HCT116 (cell line): ENCODE results near the gene DGKG. TPM values are rescaled to one million over a fixed set of nuclear protein-coding genes. Genes with fewer than 3 reads are reported as not detected.

ENCODE experiments used
- ATAC-seq: fragments of 200-7000 bp; cut with Tn5 transposase; 2 replicates; pipeline ENCODE4 v1.9.1; 2020; ENCODE audit warnings: mild to moderate bottlenecking, moderate library complexity
- BruUV-seq: library from RNA; stranded (reverse); fragments of 400-500 nt; replicated peaks from 2 replicates; lab custom pipeline; 2021; lab: Mats Ljungman, UMichigan
- CTCF ChIA-PET: fragments of 300-600 bp; sonication (Branson Sonifier 250); formaldehyde crosslinking; loops from one replicate; lab custom pipeline; 2021; ENCODE audit warnings: antibody characterized with exemption; lab: Charles Lee
- POLR2A ChIA-PET: fragments of 300-600, 350-600 bp; sonication (Branson Sonifier 250); formaldehyde crosslinking; loops from one replicate; lab custom pipeline; 2021; ENCODE audit warnings: antibody characterized with exemption; lab: Charles Lee
- RAD21 ChIA-PET, 2 experiments: fragments of 300-600 bp; sonication (Branson Sonifier 250); formaldehyde crosslinking; loops; one replicate each; lab custom pipeline; 2023; ENCODE audit warnings: low total read pairs in 2 of 2; ENCODE audit not compliant: uncharacterized antibody in 2 of 2, unreplicated experiment in 2 of 2, low non-redundant PET in 1 of 2; lab: Charles Lee
- DNase-seq: peaks from one replicate; pipeline ENCODE4 v3.0.0-alpha.2; 2010; ENCODE audit warnings: low read depth, low spot score
- H2AFZ ChIP-seq: fragments of 200-600 bp; shearing (Covaris generic), sonication (generic); 2 replicates; pipeline ENCODE4 v1.6.1; 2017; ENCODE audit warnings: low read depth, mixed run types, mixed read lengths, antibody characterized with exemption, low read length; ENCODE audit not compliant: poor library complexity, severe bottlenecking
- H3K27ac ChIP-seq: 2 replicates; pipeline ENCODE4 v1.5.1; 2012; ENCODE audit warnings: low read depth, low read length
- H3K27me3 ChIP-seq: fragments of 200-600 bp; sonication (generic); 2 replicates; pipeline ENCODE4 v1.6.1; 2016; ENCODE audit warnings: mixed run types, low read length, mixed read lengths; ENCODE audit not compliant: insufficient read depth
- H3K36me3 ChIP-seq, 2 experiments: fragments of 200-500 bp in 1 of 2; fragments of 200-600 bp in 1 of 2; sonication (Bioruptor generic) in 1 of 2; sonication (generic) in 1 of 2; 2 replicates each; pipeline versions ENCODE4 v1.5.1 to v1.6.1; 2014 to 2016; ENCODE audit warnings: low read length in 2 of 2, inconsistent platforms in 1 of 2, mixed read lengths in 1 of 2, mixed run types in 1 of 2; ENCODE audit not compliant: insufficient read depth in 2 of 2, control insufficient read depth in 1 of 2
- H3K4me1 ChIP-seq, 2 experiments: fragments of 200-600 bp in 1 of 2; sonication (generic) in 1 of 2; 2 replicates each; pipeline versions ENCODE4 v1.5.1 to v1.6.1; 2012 to 2017; ENCODE audit warnings: low read length in 2 of 2, inconsistent platforms in 1 of 2, mild to moderate bottlenecking in 1 of 2, mixed read lengths in 1 of 2, mixed run types in 1 of 2, moderate library complexity in 1 of 2; ENCODE audit not compliant: insufficient read depth in 2 of 2, control insufficient read depth in 1 of 2
- H3K4me2 ChIP-seq: fragments of 200-600 bp; sonication (generic); 2 replicates; pipeline ENCODE4 v1.6.1; 2017; ENCODE audit warnings: mixed run types, low read length, mixed read lengths
- H3K4me3 ChIP-seq, 2 experiments: fragments of 200-600 bp in 1 of 2; sonication (generic) in 1 of 2; replicated peaks in 1 of 2; 2 replicates each; pipeline ENCODE4 v1.5.1; 2011 to 2016; ENCODE audit warnings: low read length in 2 of 2, control low read depth in 1 of 2, low read depth in 1 of 2, mild to moderate bottlenecking in 1 of 2, mixed read lengths in 1 of 2, mixed run types in 1 of 2
- H3K79me2 ChIP-seq: fragments of 200-600 bp; sonication (generic); 2 replicates; pipeline ENCODE4 v1.6.1; 2017; ENCODE audit warnings: mild to moderate bottlenecking, mixed run types, low read length, moderate library complexity, mixed read lengths; ENCODE audit not compliant: insufficient read depth
- H3K9ac ChIP-seq: fragments of 200-600 bp; sonication (generic); 2 replicates; pipeline ENCODE4 v1.6.1; 2016; ENCODE audit warnings: low read length, mixed read lengths
- H3K9me2 ChIP-seq: fragments of 200-600 bp; sonication (generic), shearing (Covaris generic); 2 replicates; pipeline ENCODE4 v1.6.1; 2017; ENCODE audit warnings: mixed run types, mild to moderate bottlenecking, moderate library complexity; ENCODE audit not compliant: insufficient read depth
- H3K9me3 ChIP-seq, 2 experiments: fragments of 200-500 bp in 1 of 2; fragments of 200-600 bp in 1 of 2; sonication (Bioruptor generic) in 1 of 2; sonication (generic) in 1 of 2; 2 replicates each; pipeline ENCODE4 v1.6.1; 2014 to 2017; ENCODE audit warnings: low read length in 2 of 2, mixed read lengths in 2 of 2, inconsistent platforms in 1 of 2, low read depth in 1 of 2, mild to moderate bottlenecking in 1 of 2, mixed run types in 1 of 2, moderate library complexity in 1 of 2; ENCODE audit not compliant: control insufficient read depth in 1 of 2, insufficient read depth in 1 of 2
- H4K20me1 ChIP-seq: fragments of 200-600 bp; sonication (generic), shearing (Covaris generic); 2 replicates; pipeline ENCODE4 v1.6.1; 2017; ENCODE audit warnings: mixed run types, mild to moderate bottlenecking, moderate library complexity; ENCODE audit not compliant: insufficient read depth
- CBX3 ChIP-seq: IDR thresholded peaks from 2 replicates; pipeline ENCODE4 v1.6.1; 2012; ENCODE audit warnings: low read depth
- EZH2 ChIP-seq: fragments of 200-600 bp; sonication (generic); IDR thresholded peaks from 2 replicates; pipeline ENCODE4 v1.6.1; 2017; ENCODE audit warnings: antibody characterized with exemption, mixed run types
- EZH2phosphoT487 ChIP-seq: fragments of 200-600 bp; IDR thresholded peaks from 2 replicates; pipeline ENCODE4 v1.6.1; 2018; ENCODE audit warnings: antibody characterized with exemption, borderline replicate concordance
- FOSL1 ChIP-seq: IDR thresholded peaks from 2 replicates; pipeline ENCODE4 v1.6.1; 2012; ENCODE audit warnings: low read depth
- JUND ChIP-seq: IDR thresholded peaks from 2 replicates; pipeline ENCODE4 v1.6.1; 2012
- MAX ChIP-seq: IDR thresholded peaks from 2 replicates; pipeline ENCODE4 v1.6.1; 2012
- REST ChIP-seq: IDR thresholded peaks from 2 replicates; pipeline ENCODE4 v1.6.1; 2012; ENCODE audit warnings: low read depth
- SIN3A ChIP-seq: IDR thresholded peaks from 2 replicates; pipeline ENCODE4 v1.6.1; 2012; ENCODE audit warnings: low read depth
- SRF ChIP-seq: IDR thresholded peaks from 2 replicates; pipeline ENCODE4 v1.6.1; 2012; ENCODE audit warnings: low read depth
- TCF7L2 ChIP-seq: IDR thresholded peaks from 2 replicates; pipeline ENCODE4 v1.7.0; 2011; ENCODE audit warnings: borderline replicate concordance, inconsistent platforms; ENCODE audit not compliant: insufficient read depth, insufficient read length; ENCODE audit errors: extremely low read depth
- ZBTB33 ChIP-seq: IDR thresholded peaks from 2 replicates; pipeline ENCODE4 v1.6.1; 2011; ENCODE audit warnings: mild to moderate bottlenecking, low read length, moderate library complexity; ENCODE audit not compliant: insufficient replicate concordance; ENCODE audit errors: extremely low read depth
- ZFX ChIP-seq: fragments of 450-650 bp; IDR thresholded peaks from 2 replicates; pipeline ENCODE4 v1.6.1; 2017
- intact Hi-C: fragments of 100-400 bp; cut with micrococcal nuclease; formaldehyde crosslinking; loops from 2 replicates; pipeline ENCODE4 v1.10.0; 2022
- total RNA-seq: library from RNA; stranded (reverse); gene quantifications from one replicate; pipeline ENCODE4 v1.2.1, GENCODE V29; 2021; ENCODE audit not compliant: unreplicated experiment

The DGKG gene
- total RNA-seq, 1 experiment from 2014 or later, result 4.8 TPM

- DNase-seq (no peak), ATAC-seq (peak; percentile 77)
- Histone ChIP-seq H3K4me1 (peaks cover 0 to 5% of the 10 kb centered on the region in 2 experiments; a peak in 2 of 4 replicates), H3K9me2 (no peaks in the 10 kb centered on the region), H3K4me3 (no peak overlapping the region), H3K9ac (no peak overlapping the region), H3K27ac (no peak overlapping the region), H3K4me2 (peak overlapping the region; percentile 12; the same call in 1 of the 2 replicates), H3K79me2 (no peaks in the 10 kb centered on the region), H2AFZ (no peak overlapping the region), H3K27me3 (peaks cover 7% of the 10 kb centered on the region; the same call in 1 of the 2 replicates), H4K20me1 (no peaks in the 10 kb centered on the region), H3K9me3 (no peaks in the 10 kb centered on the region), H3K36me3 (no peaks in the 10 kb centered on the region)
- ChIA-PET CTCF (no interaction called here), POLR2A (interaction anchor here (1.5 kb wide), 1 partner anchor 11 kb away, joined by 3 read pairs; no protein-coding TSS in a partner anchor), RAD21 (no interaction called here)
- intact Hi-C loops, result no loop called here
- no TSS peak for BruUV-seq
- TF ChIP-seq CBX3 (0 out of 2 replicates have a peak, but pooled peaks have one; percentile 20), EZH2phosphoT487 (no peak)
These were observed 240.1 kb downstream of the DGKG start for GRCh38 chr3:186121968-186122367.

- Histone ChIP-seq H3K27ac (no peak overlapping the region), H3K36me3 (no peaks in the 10 kb centered on the region), H3K4me2 (no peak overlapping the region)
- no peak for TF ChIP-seq CBX3
- TF ChIP-seq EZH2, result no peak
- TF ChIP-seq ZBTB33, result no peak
- TF ChIP-seq JUND, result no peak
- TF ChIP-seq MAX, result no peak
- TF ChIP-seq FOSL1, result no peak
- TF ChIP-seq EZH2phosphoT487, result no peak
- TF ChIP-seq SIN3A, result no peak
- no peak for TF ChIP-seq SRF
- TF ChIP-seq ZFX, result no peak
- TF ChIP-seq TCF7L2, result no peak
- TF ChIP-seq REST, result no peak
- TF ChIP-seq, all 23 proteins: peak for 0
- H2AFZ ChIP-seq, result no peak overlapping the region
- ChIA-PET CTCF (no interaction called here), RAD21 (no interaction called here), POLR2A (interaction anchor here (1.5 kb wide), 1 partner anchor 11 kb away, joined by 3 read pairs; no protein-coding TSS in a partner anchor)
- H3K27me3 ChIP-seq, result peaks cover 7% of the 10 kb centered on the region; the same call in 1 of the 2 replicates
- no peak for DNase-seq
- no peak overlapping the region for H3K4me3 ChIP-seq
- no TSS peak for BruUV-seq
- no peaks in the 10 kb centered on the region for H4K20me1 ChIP-seq
- H3K4me1 ChIP-seq, result peaks cover 0 to 5% of the 10 kb centered on the region in 2 experiments; a peak in 2 of 4 replicates
- H3K9me2 ChIP-seq, result no peaks in the 10 kb centered on the region
- no peaks in the 10 kb centered on the region for H3K79me2 ChIP-seq
- no peak for ATAC-seq
- H3K9me3 ChIP-seq, result no peaks in the 10 kb centered on the region
- intact Hi-C loops, result no loop called here
- no peak overlapping the region for H3K9ac ChIP-seq
These were observed 240.8 kb downstream of the DGKG start for GRCh38 chr3:186121278-186121677.
